Body of pancreas (tissue), 4 donors: ENCODE results near the gene CRYBG2. TPM values are rescaled to one million over a fixed set of nuclear protein-coding genes. Genes with fewer than 3 reads are reported as not detected.
"Not testable (repeated sequence)": the region's sequence is repeated elsewhere in the genome, so short reads cannot be mapped to it uniquely, and the experiment has no call there.

ENCODE experiments used
- ATAC-seq: fragments of 150-250 bp; one replicate; pipeline ENCODE4 v1.9.1; 2016
- DNase-seq, 4 donors: peaks; one replicate each; pipeline ENCODE4 v3.0.0-alpha.2; 2019
- H3K27ac ChIP-seq, 4 donors: fragments of 200-600 bp; sonication (generic); 1 replicate in 3 of 4; 2 replicates in 1 of 4; pipeline versions ENCODE4 v1.5.1 to v1.6.1; 2016 to 2019; ENCODE audit warnings: mild to moderate bottlenecking in 1 of 4, mixed read lengths in 1 of 4, moderate library complexity in 1 of 4
- H3K27me3 ChIP-seq, 2 donors: fragments of 200-600 bp; sonication (generic); one replicate each; pipeline ENCODE4 v1.6.0; 2016; ENCODE audit warnings: mild to moderate bottlenecking in 1 of 2
- H3K36me3 ChIP-seq, 2 donors: fragments of 200-600 bp; sonication (generic); replicated peaks in 1 of 2; 2 replicates each; pipeline ENCODE4 v1.5.1; 2016; ENCODE audit warnings: low read depth in 2 of 2; ENCODE audit not compliant: insufficient read depth in 1 of 2
- H3K4me1 ChIP-seq: fragments of 200-600 bp; sonication (generic); one replicate; pipeline ENCODE4 v1.6.0; 2016
- H3K4me3 ChIP-seq, 2 donors: fragments of 200-600 bp; sonication (generic); 1 replicate in 1 of 2; 2 replicates in 1 of 2; pipeline ENCODE4 v1.5.1; 2016 to 2019
- H3K9me3 ChIP-seq, 3 donors: fragments of 200-600 bp; sonication (generic); 1 replicate in 2 of 3; 2 replicates in 1 of 3; pipeline ENCODE4 v1.5.1; 2016
- CTCF ChIP-seq, 7 experiments: fragments of 450-650 bp in 4 of 7; fragments of 200-600 bp in 3 of 7; sonication (generic) in 3 of 7; IDR thresholded peaks; one replicate each; pipeline ENCODE4 v1.5.1; 2016 to 2019; ENCODE audit warnings: antibody characterized with exemption in 7 of 7
- POLR2A ChIP-seq, 3 donors: fragments of 450-650 bp; IDR thresholded peaks; one replicate each; pipeline ENCODE4 v1.6.1; 2016; ENCODE audit warnings: antibody characterized with exemption in 3 of 3, mild to moderate bottlenecking in 2 of 3
- WGBS, 2 donors: methylation state at CpG; one replicate each; pipeline ENCODE4 v1.1.5; 2017; 5-methylcytosine and 5-hydroxymethylcytosine counted together
- intact Hi-C: fragments of 100-400 bp; cut with DNase I; formaldehyde crosslinking; loops from one replicate; pipeline ENCODE4 v1.15.1; 2023
- total RNA-seq, 2 donors: library from RNA; depleted of rRNA; stranded (reverse); fragments of >200 nt; gene quantifications; one replicate each; pipeline ENCODE4 v1.1.0, GENCODE V29; 2016

Gene CRYBG2
- total RNA-seq, 2 donors from 2014 or later: 3.6 TPM; not detected in 1

- DNase-seq (no peak), ATAC-seq (no peak)
- intact Hi-C loops: no loop called here
- no peaks in the 10 kb centered on the region for H3K36me3 ChIP-seq
- no peak overlapping the region for H3K27ac ChIP-seq
- H3K9me3 ChIP-seq: no peaks in the 10 kb centered on the region
- TF ChIP-seq POLR2A (IDR thresholded peaks at IDR 0.05) (no peak), CTCF (IDR thresholded peaks at IDR 0.05) (no peak)
- WGBS, 2 donors: 75 to 84% methylated on average over 8 of the region's 8 CpGs
- no peak overlapping the region for H3K4me3 ChIP-seq
- no peaks in the 10 kb centered on the region for H3K4me1 ChIP-seq
- no peaks in the 10 kb centered on the region for H3K27me3 ChIP-seq
These were observed 41.8 kb upstream of the CRYBG2 start for GRCh38 chr1:26395754-26396153.

GRCh38 chr1:26391450-26391849, 37.5 kb upstream of the CRYBG2 start:
- intact Hi-C loops: no loop called here
- no peak for TF ChIP-seq POLR2A (IDR thresholded peaks at IDR 0.05)
- peak in 1 of 7 experiments; percentile 13 for TF ChIP-seq CTCF (IDR thresholded peaks at IDR 0.05)
- no peaks in the 10 kb centered on the region for H3K27me3 ChIP-seq
- DNase-seq (no peak), ATAC-seq (no peak)
- no peaks in the 10 kb centered on the region for H3K9me3 ChIP-seq
- H3K4me3 ChIP-seq: no peak overlapping the region
- H3K27ac ChIP-seq: no peak overlapping the region
- WGBS, 2 donors: 8 to 13% methylated on average over 3 of the region's 3 CpGs
- H3K4me1 ChIP-seq: no peaks in the 10 kb centered on the region
- H3K36me3 ChIP-seq: no peaks in the 10 kb centered on the region

GRCh38 chr1:26389604-26390247, 35.8 kb upstream of the CRYBG2 start:
- intact Hi-C loops: no loop called here
- Histone ChIP-seq H3K9me3 (no peaks in the 10 kb centered on the region), H3K27ac (no peak overlapping the region), H3K36me3 (no peaks in the 10 kb centered on the region), H3K27me3 (no peaks in the 10 kb centered on the region), H3K4me1 (no peaks in the 10 kb centered on the region), H3K4me3 (no peak overlapping the region)
- whole genome bisulfite sequencing, 2 donors: 64 to 85% methylated on average over 3 to 4 of the region's 4 CpGs
- TF ChIP-seq POLR2A (IDR thresholded peaks at IDR 0.05): no peak
- no peak for TF ChIP-seq CTCF (IDR thresholded peaks at IDR 0.05)
- DNase-seq (no peak), ATAC-seq (no peak)

- DNase-seq: no peak
- no peaks in the 10 kb centered on the region for H3K4me1 ChIP-seq
- intact Hi-C loops: no loop called here
- no peak for TF ChIP-seq CTCF (IDR thresholded peaks at IDR 0.05)
- no peak for TF ChIP-seq POLR2A (IDR thresholded peaks at IDR 0.05)
- no peak overlapping the region for H3K27ac ChIP-seq
- no peaks in the 10 kb centered on the region for H3K9me3 ChIP-seq
- H3K4me3 ChIP-seq: no peak overlapping the region
- 60 to 72% methylated on average over 7 of the region's 7 CpGs for WGBS, 2 donors
- H3K36me3 ChIP-seq: no peaks in the 10 kb centered on the region
- no peak for ATAC-seq
- no peaks in the 10 kb centered on the region for H3K27me3 ChIP-seq
These were observed 35.0 kb upstream of the CRYBG2 start for GRCh38 chr1:26388791-26389445.

GRCh38 chr1:26387447-26387846, 33.5 kb upstream of the CRYBG2 start:
- Histone ChIP-seq H3K27me3 (no peaks in the 10 kb centered on the region), H3K9me3 (no peaks in the 10 kb centered on the region), H3K27ac (no peak overlapping the region), H3K36me3 (no peaks in the 10 kb centered on the region), H3K4me3 (no peak overlapping the region), H3K4me1 (no peaks in the 10 kb centered on the region)
- no peak for DNase-seq
- TF ChIP-seq POLR2A (IDR thresholded peaks at IDR 0.05) (no peak), CTCF (IDR thresholded peaks at IDR 0.05) (no peak)
- intact Hi-C loops: no loop called here
- WGBS, 2 donors: 55 to 68% methylated on average over 7 of the region's 7 CpGs
- no peak for ATAC-seq

GRCh38 chr1:26385063-26385462, 31.1 kb upstream of the CRYBG2 start:
- H3K4me1 ChIP-seq, H3K27ac ChIP-seq, H3K27me3 ChIP-seq, H3K4me3 ChIP-seq, intact Hi-C loops, ATAC-seq, H3K9me3 ChIP-seq, DNase-seq, H3K36me3 ChIP-seq: not testable (repeated sequence)
- 81 to 87% methylated on average over 3 of the region's 3 CpGs for WGBS, 2 donors
